OCI-LY3 (cell line): ENCODE results near the gene PPM1A.

Experiments used
- EZH2phosphoT487 ChIP-seq: fragments of 200-600 bp; shearing (Covaris generic); IDR thresholded peaks from 2 replicates; pipeline ENCODE4 v1.6.1; 2018; ENCODE audit warnings: antibody characterized with exemption, mixed run types, low read depth
- TF ChIP-seq, protein P1 (sequence below): fragments of 200-600, 300-600 bp; sonication (generic); IDR thresholded peaks from 2 replicates; pipeline ENCODE4 v1.5.1; 2014; ENCODE audit warnings: antibody characterized with exemption, low read length, low read depth

GRCh38 chr14:60273956-60274355, 24.9 kb downstream of the PPM1A start:
- TF ChIP-seq, protein P1, sequence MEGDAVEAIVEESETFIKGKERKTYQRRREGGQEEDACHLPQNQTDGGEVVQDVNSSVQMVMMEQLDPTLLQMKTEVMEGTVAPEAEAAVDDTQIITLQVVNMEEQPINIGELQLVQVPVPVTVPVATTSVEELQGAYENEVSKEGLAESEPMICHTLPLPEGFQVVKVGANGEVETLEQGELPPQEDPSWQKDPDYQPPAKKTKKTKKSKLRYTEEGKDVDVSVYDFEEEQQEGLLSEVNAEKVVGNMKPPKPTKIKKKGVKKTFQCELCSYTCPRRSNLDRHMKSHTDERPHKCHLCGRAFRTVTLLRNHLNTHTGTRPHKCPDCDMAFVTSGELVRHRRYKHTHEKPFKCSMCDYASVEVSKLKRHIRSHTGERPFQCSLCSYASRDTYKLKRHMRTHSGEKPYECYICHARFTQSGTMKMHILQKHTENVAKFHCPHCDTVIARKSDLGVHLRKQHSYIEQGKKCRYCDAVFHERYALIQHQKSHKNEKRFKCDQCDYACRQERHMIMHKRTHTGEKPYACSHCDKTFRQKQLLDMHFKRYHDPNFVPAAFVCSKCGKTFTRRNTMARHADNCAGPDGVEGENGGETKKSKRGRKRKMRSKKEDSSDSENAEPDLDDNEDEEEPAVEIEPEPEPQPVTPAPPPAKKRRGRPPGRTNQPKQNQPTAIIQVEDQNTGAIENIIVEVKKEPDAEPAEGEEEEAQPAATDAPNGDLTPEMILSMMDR, result no peak
- TF ChIP-seq EZH2phosphoT487, result no peak
